HepG2 (cell line): Measurements from ENCODE around the gene STAP1. TPM values are rescaled to one million over a fixed set of nuclear protein-coding genes. Genes with fewer than 3 reads are reported as not detected.

Experiments used
- CHD2 ChIP-seq: IDR thresholded peaks from 2 replicates; pipeline ENCODE4 v1.6.1; 2011; ENCODE audit warnings: low read depth, low read length, improper control_type of control experiment
- FOXA3 ChIP-seq: IDR thresholded peaks from 2 replicates; pipeline ENCODE4 v1.6.1; 2016; ENCODE audit warnings: missing genetic modification reagents, missing compliant biosample characterization
- FOXP4 ChIP-seq: sonication (generic); formaldehyde crosslinking; IDR thresholded peaks from 2 replicates; pipeline ENCODE4 v1.4.0; 2020; ENCODE audit warnings: missing genetic modification reagents
- NAIF1 ChIP-seq: sonication (generic); formaldehyde crosslinking; IDR thresholded peaks from 2 replicates; pipeline ENCODE4 v1.5.0; 2020; ENCODE audit warnings: mild to moderate bottlenecking, missing genetic modification reagents, borderline replicate concordance
- NFE2 ChIP-seq: sonication (generic); formaldehyde crosslinking; IDR thresholded peaks from 2 replicates; pipeline ENCODE4 v1.4.0; 2020; ENCODE audit warnings: missing genetic modification reagents
- PRDM15 ChIP-seq: sonication (generic); formaldehyde crosslinking; IDR thresholded peaks from 2 replicates; pipeline ENCODE4 v1.4.0; 2020; ENCODE audit warnings: missing genetic modification reagents
- TAF1 ChIP-seq: sonication (generic); formaldehyde crosslinking; IDR thresholded peaks from 2 replicates; pipeline ENCODE4 v1.4.0; 2020; ENCODE audit warnings: missing genetic modification reagents
- U2AF1 ChIP-seq: fragments of 200-400 bp; formaldehyde crosslinking; optimal IDR thresholded peaks from 2 replicates; pipeline ENCODE3; 2017; ENCODE audit warnings: mild to moderate bottlenecking, low read depth, low read length
- USF2 ChIP-seq, 2 experiments: sonication (generic) in 1 of 2; formaldehyde crosslinking in 1 of 2; IDR thresholded peaks; 2 replicates each; pipeline versions ENCODE4 v1.5.1 to v1.6.1; 2011 to 2020; ENCODE audit warnings: borderline replicate concordance in 1 of 2, low read depth in 1 of 2, low read length in 1 of 2, mild to moderate bottlenecking in 1 of 2, missing genetic modification reagents in 1 of 2, moderate library complexity in 1 of 2
- ZEB1 ChIP-seq: IDR thresholded peaks from 2 replicates; pipeline ENCODE4 v1.6.1; 2012; ENCODE audit warnings: mild to moderate bottlenecking, low read depth, inconsistent platforms; ENCODE audit not compliant: insufficient replicate concordance
- ZFP36L2 ChIP-seq: sonication (generic); formaldehyde crosslinking; IDR thresholded peaks from 2 replicates; pipeline ENCODE4 v1.4.0; 2020; ENCODE audit warnings: missing genetic modification reagents
- ZNF12 ChIP-seq: sonication (generic); formaldehyde crosslinking; IDR thresholded peaks from 2 replicates; pipeline ENCODE4 v1.5.0; 2020; ENCODE audit warnings: missing genetic modification reagents
- ZNF138 ChIP-seq: sonication (generic); formaldehyde crosslinking; IDR thresholded peaks from 2 replicates; pipeline ENCODE4 v1.5.0; 2020; ENCODE audit warnings: mild to moderate bottlenecking, low read depth, missing genetic modification reagents
- ZNF333 ChIP-seq: sonication (generic); formaldehyde crosslinking; IDR thresholded peaks from 2 replicates; pipeline ENCODE4 v1.4.0; 2020; ENCODE audit warnings: mild to moderate bottlenecking, missing genetic modification reagents, borderline replicate concordance
- ZNF44 ChIP-seq: sonication (generic); formaldehyde crosslinking; IDR thresholded peaks from 2 replicates; pipeline ENCODE4 v1.5.1; 2020; ENCODE audit warnings: mild to moderate bottlenecking, missing genetic modification reagents
- ZNF746 ChIP-seq: sonication (generic); formaldehyde crosslinking; IDR thresholded peaks from 2 replicates; pipeline ENCODE4 v1.8.0; 2022; ENCODE audit warnings: mild to moderate bottlenecking, missing genetic modification reagents
- polyA plus RNA-seq, 8 experiments: library from polyadenylated mRNA; depleted of rRNA in 3 of 8; stranded (reverse) in 7 of 8; unstranded in 1 of 8; fragments of >200 nt; fragmentation: Illumina TruSeq in 4 of 8; extraction: Trizol in 4 of 8; gene quantifications; 2 replicates each; pipeline versions ENCODE4 v1.2.1 to v1.2.3, GENCODE V29; 2011 to 2016; ENCODE audit warnings: low read depth in 4 of 8, missing spikeins in 1 of 8, mixed read lengths in 1 of 8; ENCODE audit not compliant: insufficient read depth in 1 of 8
- total RNA-seq, 5 experiments: library from RNA; depleted of rRNA; stranded (reverse); fragments of >200 nt; fragmentation: Illumina TruSeq; extraction: Trizol; gene quantifications; 2 replicates each; pipeline ENCODE4 v1.2.3, GENCODE V29; 2016; ENCODE audit warnings: low read depth in 1 of 5
- TF ChIP-seq, protein P1 (sequence below): sonication (generic); formaldehyde crosslinking; IDR thresholded peaks from 2 replicates; pipeline ENCODE4 v1.5.0; 2020; ENCODE audit warnings: mild to moderate bottlenecking, missing genetic modification reagents, borderline replicate concordance

The STAP1 gene
- total and polyA plus RNA-seq, 2 of the 13 experiments (the other 11 are each of a cell fraction or from before 2014, with no cell fraction given): not detected

DNA sequence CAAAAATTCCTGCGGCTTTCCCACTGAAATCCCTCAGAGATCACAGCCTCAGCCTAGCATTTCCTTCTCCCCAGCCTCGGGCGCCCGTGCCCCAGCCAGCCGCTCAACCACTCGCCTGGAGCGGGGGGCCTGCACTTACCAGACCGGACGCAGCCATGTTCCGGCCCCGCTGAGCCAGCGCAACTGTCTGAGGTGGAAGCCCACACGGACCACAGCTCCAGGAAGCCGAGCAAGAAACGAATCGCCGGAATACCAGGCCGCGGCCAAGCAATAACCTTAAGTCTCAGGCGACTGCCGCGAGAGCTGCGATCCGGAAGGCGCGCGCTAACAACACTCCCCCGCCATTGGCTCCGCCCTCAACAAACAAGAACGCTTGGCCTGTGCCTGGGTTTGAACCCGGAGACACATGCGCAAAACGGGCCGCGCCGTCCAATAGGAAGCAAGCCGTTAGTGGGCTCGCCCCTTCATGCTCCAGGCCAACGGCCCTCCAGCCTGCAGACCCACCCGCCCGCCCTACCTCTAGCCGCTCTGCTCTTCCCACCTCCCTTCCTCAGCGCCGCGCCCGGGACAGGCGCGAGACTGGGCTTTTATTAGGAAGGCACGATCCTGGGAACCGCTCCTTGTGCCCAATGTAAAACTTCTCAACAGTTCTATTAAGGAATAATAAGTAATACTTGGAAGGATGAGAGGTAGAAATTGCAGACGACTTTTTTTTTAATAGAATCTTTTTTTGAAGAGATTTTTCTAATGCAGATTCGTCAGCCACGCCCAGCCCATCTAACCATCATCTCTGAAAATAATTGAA is 13.1 kb upstream of the STAP1 start, which contains the start of gene CENPC (continued):
- no peak for TF ChIP-seq PRDM15 (CRISPR knock-in tag)
- no peak for TF ChIP-seq ZNF333 (CRISPR knock-in tag)
- no peak for TF ChIP-seq ZNF44 (CRISPR knock-in tag)
- TF ChIP-seq CHD2: peak; percentile 94
- TF ChIP-seq USF2 (IDR thresholded peaks at IDR 0.05; ENCODE audit: low read depth, low read length): no peak
- TF ChIP-seq USF2 (CRISPR knock-in tag; IDR thresholded peaks at IDR 0.05; ENCODE audit: borderline replicate concordance): no peak
- no peak for TF ChIP-seq ZNF12
- TF ChIP-seq FOXA3 (CRISPR knock-in tag): no peak; the same call in 1 of the 2 replicates
- 0 out of 2 replicates have a peak, but pooled peaks have one; percentile 22 for TF ChIP-seq ZNF746
- 0 out of 2 replicates have a peak, but pooled peaks have one; percentile 12 for TF ChIP-seq ZNF138 (CRISPR knock-in tag)
- TF ChIP-seq NFE2 (CRISPR knock-in tag): no peak
- TF ChIP-seq FOXP4 (CRISPR knock-in tag): peak; percentile 66; the same call in 1 of the 2 replicates
- TF ChIP-seq TAF1 (CRISPR knock-in tag): peak; percentile 90
- TF ChIP-seq U2AF1: no peak
- no peak for TF ChIP-seq ZFP36L2 (CRISPR knock-in tag)
- TF ChIP-seq, protein P1, sequence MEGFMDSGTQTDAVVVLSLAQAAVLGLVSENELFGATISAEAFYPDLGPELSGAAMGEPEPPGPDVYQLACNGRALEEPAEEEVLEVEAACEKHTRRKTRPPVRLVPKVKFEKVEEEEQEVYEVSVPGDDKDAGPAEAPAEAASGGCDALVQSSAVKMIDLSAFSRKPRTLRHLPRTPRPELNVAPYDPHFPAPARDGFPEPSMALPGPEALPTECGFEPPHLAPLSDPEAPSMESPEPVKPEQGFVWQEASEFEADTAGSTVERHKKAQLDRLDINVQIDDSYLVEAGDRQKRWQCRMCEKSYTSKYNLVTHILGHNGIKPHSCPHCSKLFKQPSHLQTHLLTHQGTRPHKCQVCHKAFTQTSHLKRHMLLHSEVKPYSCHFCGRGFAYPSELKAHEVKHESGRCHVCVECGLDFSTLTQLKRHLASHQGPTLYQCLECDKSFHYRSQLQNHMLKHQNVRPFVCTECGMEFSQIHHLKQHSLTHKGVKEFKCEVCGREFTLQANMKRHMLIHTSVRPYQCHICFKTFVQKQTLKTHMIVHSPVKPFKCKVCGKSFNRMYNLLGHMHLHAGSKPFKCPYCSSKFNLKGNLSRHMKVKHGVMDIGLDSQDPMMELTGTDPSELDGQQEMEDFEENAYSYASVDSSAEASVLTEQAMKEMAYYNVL: 0 out of 2 replicates have a peak, but pooled peaks have one; percentile 57
- 0 out of 2 replicates have a peak, but pooled peaks have one; percentile 41 for TF ChIP-seq NAIF1 (CRISPR knock-in tag)
- no peak for TF ChIP-seq ZEB1
